Body of pancreas (tissue), 4 donors: ENCODE results near the gene TRIM46. TPM values are rescaled to one million over a fixed set of nuclear protein-coding genes. Genes with fewer than 3 reads are reported as not detected.
A peak's percentile ranks its signal among the peaks of the same experiment; 100 is the strongest.

Source experiments
- ATAC-seq: fragments of 150-250 bp; one replicate; pipeline ENCODE4 v1.9.1; 2016
- DNase-seq, 4 donors: peaks; one replicate each; pipeline ENCODE4 v3.0.0-alpha.2; 2019
- H3K27ac ChIP-seq, 4 donors: fragments of 200-600 bp; sonication (generic); 1 replicate in 3 of 4; 2 replicates in 1 of 4; pipeline versions ENCODE4 v1.5.1 to v1.6.1; 2016 to 2019; ENCODE audit warnings: mild to moderate bottlenecking in 1 of 4, mixed read lengths in 1 of 4, moderate library complexity in 1 of 4
- H3K27me3 ChIP-seq, 2 donors: fragments of 200-600 bp; sonication (generic); one replicate each; pipeline ENCODE4 v1.6.0; 2016; ENCODE audit warnings: mild to moderate bottlenecking in 1 of 2
- H3K36me3 ChIP-seq, 2 donors: fragments of 200-600 bp; sonication (generic); replicated peaks in 1 of 2; 2 replicates each; pipeline ENCODE4 v1.5.1; 2016; ENCODE audit warnings: low read depth in 2 of 2; ENCODE audit not compliant: insufficient read depth in 1 of 2
- H3K4me1 ChIP-seq: fragments of 200-600 bp; sonication (generic); one replicate; pipeline ENCODE4 v1.6.0; 2016
- H3K4me3 ChIP-seq, 2 donors: fragments of 200-600 bp; sonication (generic); 1 replicate in 1 of 2; 2 replicates in 1 of 2; pipeline ENCODE4 v1.5.1; 2016 to 2019
- H3K9me3 ChIP-seq, 3 donors: fragments of 200-600 bp; sonication (generic); 1 replicate in 2 of 3; 2 replicates in 1 of 3; pipeline ENCODE4 v1.5.1; 2016
- POLR2A ChIP-seq, 3 donors: fragments of 450-650 bp; IDR thresholded peaks; one replicate each; pipeline ENCODE4 v1.6.1; 2016; ENCODE audit warnings: antibody characterized with exemption in 3 of 3, mild to moderate bottlenecking in 2 of 3
- WGBS, 2 donors: methylation state at CpG; one replicate each; pipeline ENCODE4 v1.1.5; 2017; 5-methylcytosine and 5-hydroxymethylcytosine counted together
- intact Hi-C: fragments of 100-400 bp; cut with DNase I; formaldehyde crosslinking; loops from one replicate; pipeline ENCODE4 v1.15.1; 2023
- total RNA-seq, 2 donors: library from RNA; depleted of rRNA; stranded (reverse); fragments of >200 nt; gene quantifications; one replicate each; pipeline ENCODE4 v1.1.0, GENCODE V29; 2016
- TF ChIP-seq, protein P1 (sequence below), 7 experiments: fragments of 450-650 bp in 4 of 7; fragments of 200-600 bp in 3 of 7; sonication (generic) in 3 of 7; IDR thresholded peaks; one replicate each; pipeline ENCODE4 v1.5.1; 2016 to 2019; ENCODE audit warnings: antibody characterized with exemption in 7 of 7

Gene TRIM46
- total RNA-seq, 2 donors from 2014 or later: 0.26 TPM; not detected in 1

DNA sequence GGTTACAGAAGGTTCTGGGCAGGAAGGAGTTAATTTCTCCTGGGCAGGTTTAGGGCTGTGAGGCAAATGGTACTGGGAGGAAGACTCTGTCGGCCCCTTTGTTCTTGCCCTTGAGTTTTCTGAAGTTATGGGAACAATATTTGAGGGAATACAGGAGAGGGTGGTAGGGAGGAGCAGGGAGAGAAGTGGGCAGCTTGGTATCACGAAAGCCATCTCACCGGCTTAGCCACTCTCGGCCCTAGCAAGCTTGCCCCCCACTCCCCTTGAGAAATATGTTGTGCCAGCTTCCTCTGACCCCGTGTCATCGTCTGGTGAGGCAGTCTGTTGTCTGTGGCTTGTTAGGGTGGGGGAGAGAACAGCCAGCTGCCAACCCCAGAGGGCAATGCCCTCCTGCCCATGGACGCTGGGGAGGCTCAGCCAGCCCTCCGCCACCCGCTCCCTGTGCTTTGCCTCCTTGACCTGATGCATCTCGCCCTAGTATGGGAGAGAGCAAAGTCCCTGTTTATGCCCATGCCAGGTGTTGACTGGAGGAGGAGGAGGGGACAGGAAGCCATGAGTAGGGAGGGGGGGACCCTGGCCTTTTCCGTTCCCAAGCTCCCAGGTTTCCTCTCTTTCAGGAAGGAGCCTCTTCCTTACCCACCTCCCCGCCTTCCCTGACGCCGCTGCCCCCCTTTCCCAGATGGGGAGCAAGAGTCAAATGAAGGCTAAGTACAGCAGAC is 44.7 kb upstream of the TRIM46 start:
- WGBS, 2 donors: 1 to 3% methylated on average over 14 of the region's 14 CpGs
- TF ChIP-seq POLR2A (IDR thresholded peaks at IDR 0.05): peak; percentile 67 to 69 (median 67)
- TF ChIP-seq, protein P1, sequence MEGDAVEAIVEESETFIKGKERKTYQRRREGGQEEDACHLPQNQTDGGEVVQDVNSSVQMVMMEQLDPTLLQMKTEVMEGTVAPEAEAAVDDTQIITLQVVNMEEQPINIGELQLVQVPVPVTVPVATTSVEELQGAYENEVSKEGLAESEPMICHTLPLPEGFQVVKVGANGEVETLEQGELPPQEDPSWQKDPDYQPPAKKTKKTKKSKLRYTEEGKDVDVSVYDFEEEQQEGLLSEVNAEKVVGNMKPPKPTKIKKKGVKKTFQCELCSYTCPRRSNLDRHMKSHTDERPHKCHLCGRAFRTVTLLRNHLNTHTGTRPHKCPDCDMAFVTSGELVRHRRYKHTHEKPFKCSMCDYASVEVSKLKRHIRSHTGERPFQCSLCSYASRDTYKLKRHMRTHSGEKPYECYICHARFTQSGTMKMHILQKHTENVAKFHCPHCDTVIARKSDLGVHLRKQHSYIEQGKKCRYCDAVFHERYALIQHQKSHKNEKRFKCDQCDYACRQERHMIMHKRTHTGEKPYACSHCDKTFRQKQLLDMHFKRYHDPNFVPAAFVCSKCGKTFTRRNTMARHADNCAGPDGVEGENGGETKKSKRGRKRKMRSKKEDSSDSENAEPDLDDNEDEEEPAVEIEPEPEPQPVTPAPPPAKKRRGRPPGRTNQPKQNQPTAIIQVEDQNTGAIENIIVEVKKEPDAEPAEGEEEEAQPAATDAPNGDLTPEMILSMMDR (IDR thresholded peaks at IDR 0.05): no peak
- H3K4me1 ChIP-seq: peaks cover 74% of the 10 kb centered on the region
- H3K9me3 ChIP-seq: no peaks in the 10 kb centered on the region
- intact Hi-C loops: loop anchor here (5.0 kb wide), 1 partner anchor 37 kb away; no protein-coding TSS in a partner anchor
- ATAC-seq (peak; percentile 38), DNase-seq (peak; percentile 65 to 84 (median 78))
- peaks cover 4 to 6% of the 10 kb centered on the region in 2 donors for H3K36me3 ChIP-seq
- peak overlapping the region; percentile 51 to 79 for H3K4me3 ChIP-seq
- no peaks in the 10 kb centered on the region for H3K27me3 ChIP-seq
- peak overlapping the region; percentile 94 to 99 (median 98) for H3K27ac ChIP-seq

DNA sequence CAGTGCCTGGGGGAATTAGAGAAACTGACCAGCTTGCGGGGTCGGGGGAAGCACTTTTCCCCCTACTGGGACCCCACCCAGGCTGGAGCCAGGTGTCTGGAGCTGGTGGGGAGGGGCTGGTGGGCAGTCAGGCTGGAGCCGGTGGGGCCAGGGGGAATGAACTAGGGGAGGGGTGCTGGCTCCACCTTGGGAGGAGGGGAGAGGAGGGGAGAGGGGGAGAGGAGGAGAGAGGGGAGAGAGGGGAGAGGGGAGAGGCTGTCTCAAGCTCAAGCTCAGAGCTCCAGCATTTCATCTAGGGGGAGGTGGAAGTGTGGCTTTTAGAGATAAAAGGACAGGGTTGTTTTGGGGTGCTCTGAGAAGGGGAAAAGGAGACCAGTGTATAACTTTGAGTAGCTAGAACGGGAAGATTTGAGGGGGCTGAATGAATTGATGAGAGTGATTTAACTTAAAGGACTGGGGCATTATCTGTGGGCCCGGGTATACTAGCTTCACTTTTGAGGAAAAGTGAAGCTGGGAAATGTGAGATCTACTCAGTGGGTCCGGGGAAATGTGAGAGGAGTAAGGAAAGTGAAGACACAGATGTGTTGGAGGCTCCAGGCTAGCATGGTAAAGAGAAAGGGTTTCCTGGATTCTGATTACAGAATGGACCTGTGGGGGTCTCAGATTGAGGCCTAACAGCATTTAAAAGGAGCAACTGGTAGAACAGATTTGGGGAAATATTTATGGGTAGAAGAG is 43.2 kb upstream of the TRIM46 start:
- H3K4me3 ChIP-seq: peak overlapping the region in 1 of 2 donors; percentile 17
- peak overlapping the region; percentile 94 to 99 (median 98) for H3K27ac ChIP-seq
- H3K36me3 ChIP-seq: peaks cover 4 to 9% of the 10 kb centered on the region in 2 donors
- no peaks in the 10 kb centered on the region for H3K27me3 ChIP-seq
- WGBS, 2 donors: 14 to 16% methylated on average over 6 of the region's 6 CpGs
- ATAC-seq (no peak), DNase-seq (no peak)
- TF ChIP-seq POLR2A (IDR thresholded peaks at IDR 0.05): no peak
- TF ChIP-seq, protein P1 (IDR thresholded peaks at IDR 0.05): no peak
- intact Hi-C loops: loop anchor here (5.0 kb wide), 1 partner anchor 37 kb away; no protein-coding TSS in a partner anchor
- no peaks in the 10 kb centered on the region for H3K9me3 ChIP-seq
- H3K4me1 ChIP-seq: peaks cover 80% of the 10 kb centered on the region

DNA sequence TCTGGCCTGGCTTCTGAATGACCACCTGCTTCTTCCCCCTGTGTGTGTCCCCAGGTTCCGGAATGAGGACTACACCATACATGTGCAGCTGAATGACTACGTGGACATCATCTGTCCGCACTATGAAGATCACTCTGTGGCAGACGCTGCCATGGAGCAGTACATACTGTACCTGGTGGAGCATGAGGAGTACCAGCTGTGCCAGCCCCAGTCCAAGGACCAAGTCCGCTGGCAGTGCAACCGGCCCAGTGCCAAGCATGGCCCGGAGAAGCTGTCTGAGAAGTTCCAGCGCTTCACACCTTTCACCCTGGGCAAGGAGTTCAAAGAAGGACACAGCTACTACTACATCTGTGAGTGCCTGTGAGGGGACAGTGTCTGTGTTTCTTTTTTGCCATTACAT is 42.4 kb upstream of the TRIM46 start:
- DNase-seq: peak; percentile 80 to 92 (median 88)
- peak in 2 of 3 donors; percentile 30 to 39 for TF ChIP-seq POLR2A (IDR thresholded peaks at IDR 0.05)
- TF ChIP-seq, protein P1 (IDR thresholded peaks at IDR 0.05): no peak
- Histone ChIP-seq H3K36me3 (peaks cover 4 to 9% of the 10 kb centered on the region in 2 donors), H3K9me3 (no peaks in the 10 kb centered on the region), H3K27ac (peak overlapping the region; percentile 61 to 99 (median 95)), H3K4me3 (no peak overlapping the region), H3K27me3 (no peaks in the 10 kb centered on the region), H3K4me1 (peaks cover 72% of the 10 kb centered on the region)
- ATAC-seq: no peak
- intact Hi-C loops: loop anchor here (5.0 kb wide), 1 partner anchor 36 kb away; no protein-coding TSS in a partner anchor
- WGBS, 2 donors: 21 to 38% methylated on average over 8 of the region's 8 CpGs

DNA sequence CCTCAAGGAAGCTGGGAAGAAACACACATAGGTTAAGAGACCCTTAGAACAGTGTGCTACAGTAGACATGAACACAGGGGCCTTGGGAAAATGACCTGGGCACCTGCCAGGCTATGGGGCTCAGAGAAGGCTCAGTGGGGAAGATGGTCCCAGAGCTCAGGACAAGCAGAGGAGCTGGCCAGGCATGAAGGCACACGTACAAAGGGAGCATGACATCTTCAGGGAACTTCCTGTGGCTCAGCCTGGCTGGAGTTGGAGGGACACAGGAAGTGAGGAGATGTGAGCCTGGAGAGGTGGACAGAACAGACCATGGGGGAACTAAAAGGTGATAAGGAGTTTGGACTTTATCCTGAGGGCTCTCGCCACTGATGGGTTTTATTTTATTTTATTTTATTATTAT is 41.8 kb upstream of the TRIM46 start:
- peak overlapping the region in 3 of 4 donors; percentile 94 to 99 (median 96) for H3K27ac ChIP-seq
- 58 to 67% methylated on average over 2 of the region's 2 CpGs for WGBS, 2 donors
- no peak overlapping the region for H3K4me3 ChIP-seq
- intact Hi-C loops: loop anchor here (5.0 kb wide), 1 partner anchor 35 kb away; no protein-coding TSS in a partner anchor
- TF ChIP-seq, protein P1 (IDR thresholded peaks at IDR 0.05): no peak
- no peak for TF ChIP-seq POLR2A (IDR thresholded peaks at IDR 0.05)
- DNase-seq (no peak), ATAC-seq (no peak)
- H3K4me1 ChIP-seq: peaks cover 70% of the 10 kb centered on the region
- peaks cover 4 to 9% of the 10 kb centered on the region in 2 donors for H3K36me3 ChIP-seq
- no peaks in the 10 kb centered on the region for H3K27me3 ChIP-seq
- H3K9me3 ChIP-seq: no peaks in the 10 kb centered on the region
